ENCODE data around the gene IPO11.

Gene IPO11

GRCh38 chr5:62412549-62413329 is at the start of gene IPO11:
IPO11 (plus strand) TSS chr5:62412763; CDS start chr5:62437280, 24,517 bp downstream.
- FAIRE-seq (peak; percentile 98), DNase-seq (ENCODE audit: low spot score) (peak; percentile 98)

GRCh38 chr5:62369039-62369438 is 43.5 kb upstream of the IPO11 start:
- no peak for FAIRE-seq
- DNase-seq (ENCODE audit: low spot score) = no peak

- DNase-seq (ENCODE audit: low spot score) (no peak), FAIRE-seq (no peak)
Observed at GRCh38 chr5:62371409-62371808, 41.2 kb upstream of the IPO11 start.

- FAIRE-seq (no peak), DNase-seq (ENCODE audit: low spot score) (no peak)
Observed at GRCh38 chr5:62372600-62372999, 40.0 kb upstream of the IPO11 start.

GRCh38 chr5:62373382-62373781 is 39.2 kb upstream of the IPO11 start:
- DNase-seq (ENCODE audit: low spot score) (no peak), FAIRE-seq (no peak)

- no peak for FAIRE-seq
- no peak for DNase-seq (ENCODE audit: low spot score)
Observed at GRCh38 chr5:62374090-62374489, 38.5 kb upstream of the IPO11 start.

GRCh38 chr5:62375627-62376026 is 36.9 kb upstream of the IPO11 start:
- FAIRE-seq (peak; percentile 17), DNase-seq (ENCODE audit: low spot score) (no peak)

- DNase-seq (ENCODE audit: low spot score) = no peak
- FAIRE-seq = no peak
Observed at GRCh38 chr5:62376064-62376463, 36.5 kb upstream of the IPO11 start.

- no peak for FAIRE-seq
Observed at GRCh38 chr5:62385131-62385530, 27.4 kb upstream of the IPO11 start.

GRCh38 chr5:62385816-62386400 is 26.7 kb upstream of the IPO11 start:
- DNase-seq (ENCODE audit: low spot score) = no peak
- no peak for FAIRE-seq

More at GRCh38 chr5:62385131-62385530, 27.4 kb upstream of the IPO11 start:
- no peak for DNase-seq (ENCODE audit: low spot score)

GRCh38 chr5:62386824-62387223 is 25.7 kb upstream of the IPO11 start:
- FAIRE-seq (no peak), DNase-seq (ENCODE audit: low spot score) (no peak)

- FAIRE-seq = no peak
- no peak for DNase-seq (ENCODE audit: low spot score)
Observed at GRCh38 chr5:62395210-62395950, 17.2 kb upstream of the IPO11 start.

GRCh38 chr5:62403411-62404250 is 8.9 kb upstream of the IPO11 start, which contains the start of gene DIMT1:
DIMT1 (minus strand) TSS chr5:62403905; CDS start chr5:62403772, 133 bp downstream.
- FAIRE-seq (no peak), DNase-seq (ENCODE audit: low spot score) (peak; percentile 97)

GRCh38 chr5:62413711-62414110 is 1.1 kb downstream of the IPO11 start:
- no peak for DNase-seq (ENCODE audit: low spot score)
- FAIRE-seq = no peak

GRCh38 chr5:62418462-62419076 is 6.0 kb downstream of the IPO11 start:
- DNase-seq (ENCODE audit: low spot score) = no peak
- FAIRE-seq = no peak

- FAIRE-seq (no peak), DNase-seq (ENCODE audit: low spot score) (no peak)
Observed at GRCh38 chr5:62419609-62420008, 7.0 kb downstream of the IPO11 start.

GRCh38 chr5:62421414-62421813 is 8.9 kb downstream of the IPO11 start:
- FAIRE-seq = no peak
- no peak for DNase-seq (ENCODE audit: low spot score)

- DNase-seq (ENCODE audit: low spot score) (no peak), FAIRE-seq (no peak)
Observed at GRCh38 chr5:62424763-62425162, 12.2 kb downstream of the IPO11 start.

- FAIRE-seq = no peak
- DNase-seq (ENCODE audit: low spot score) = no peak
Observed at GRCh38 chr5:62431735-62432620, 19.4 kb downstream of the IPO11 start.

GRCh38 chr5:62432621-62433064 is 20.1 kb downstream of the IPO11 start:
- no peak for DNase-seq (ENCODE audit: low spot score)

More at GRCh38 chr5:62432621-62433064, 20.1 kb downstream of the IPO11 start:
- FAIRE-seq = no peak
